Heart right ventricle (tissue), 16 donors: Measurements from ENCODE around the gene ANKRD33B. TPM values are rescaled to one million over a fixed set of nuclear protein-coding genes. Genes with fewer than 3 reads are reported as not detected.

Experiments
- ATAC-seq, 8 donors: fragments of 200-7000 bp; cut with Tn5 transposase; one replicate each; pipeline ENCODE4 v1.9.1; 2020; ENCODE audit warnings: mild to moderate bottlenecking in 8 of 8, moderate library complexity in 8 of 8, moderate number of reproducible peaks in 1 of 8
- DNase-seq, 2 donors: peaks; one replicate each; pipeline ENCODE4 v3.0.0-alpha.2; 2020
- H3K27ac ChIP-seq, 10 donors: fragments of 200-600 bp; sonication (generic) in 2 of 10; one replicate each; pipeline versions ENCODE4 v1.5.0 to v1.8.0; 2020 to 2022; ENCODE audit warnings: mild to moderate bottlenecking in 3 of 10
- H3K27me3 ChIP-seq, 7 donors: fragments of 200-600 bp; one replicate each; pipeline ENCODE4 v1.8.0; 2021 to 2022; ENCODE audit warnings: mild to moderate bottlenecking in 2 of 7
- H3K36me3 ChIP-seq, 9 donors: fragments of 200-600 bp; sonication (generic) in 1 of 9; one replicate each; pipeline versions ENCODE4 v1.5.0 to v1.8.0; 2020 to 2022; ENCODE audit warnings: mild to moderate bottlenecking in 2 of 9
- H3K4me1 ChIP-seq, 9 donors: fragments of 200-600 bp; sonication (generic) in 1 of 9; one replicate each; pipeline versions ENCODE4 v1.5.0 to v1.8.0; 2020 to 2022; ENCODE audit warnings: mild to moderate bottlenecking in 4 of 9
- H3K4me3 ChIP-seq, 10 donors: fragments of 200-600 bp; sonication (generic) in 2 of 10; one replicate each; pipeline versions ENCODE4 v1.5.0 to v1.8.0; 2020 to 2022; ENCODE audit warnings: mild to moderate bottlenecking in 7 of 10, moderate library complexity in 2 of 10
- H3K9me3 ChIP-seq, 11 donors: fragments of 200-600 bp in 10 of 11; sonication (generic) in 2 of 11; one replicate each; pipeline versions ENCODE4 v1.5.0 to v1.8.0; 2013 to 2022; ENCODE audit warnings: mild to moderate bottlenecking in 2 of 11, control low read depth in 1 of 11, moderate library complexity in 1 of 11
- WGBS, 2 donors: extraction: QIAGEN DNeasy Blood & Tissue Kit; methylation state at CpG; one replicate each; pipeline ENCODE4 v1.1.7; 2013; ENCODE audit warnings: inconsistent platforms in 1 of 2; 5-methylcytosine and 5-hydroxymethylcytosine counted together
- intact Hi-C, 10 donors: fragments of 100-400 bp; cut with DNase I; formaldehyde crosslinking; loops; one replicate each; pipeline versions ENCODE4 v1.11.1 to v1.14.2; 2022
- polyA plus RNA-seq, 2 donors: library from polyadenylated mRNA; stranded (reverse); fragments of 200-250 nt; gene quantifications; one replicate each; pipeline ENCODE4 v1.2.3, GENCODE V29; 2013
- total RNA-seq, 10 donors: library from RNA; stranded (reverse); fragmentation: NEBNext Ultra II Directional in 3 of 10; extraction: Animal tissue kit (Norgen Biotek cat#: 25700) in 3 of 10; gene quantifications; one replicate each; pipeline versions ENCODE4 v1.2.1 to v1.2.4, GENCODE V29; 2021 to 2023
- TF ChIP-seq, protein P1 (sequence below), 9 donors: fragments of 200-600 bp; sonication (generic) in 2 of 9; IDR thresholded peaks; one replicate each; pipeline versions ENCODE4 v1.5.0 to v1.8.0; 2021 to 2022; ENCODE audit warnings: antibody characterized with exemption in 9 of 9, mild to moderate bottlenecking in 5 of 9, moderate library complexity in 1 of 9
- donor health status: Arrhythmogenic right ventricular cardiomyopathy.
- donor health status: ischemic (EF 13 %, LVEDD 7.1; RV severe dilation, severe dysfunction).
- donor health status: healthy with polysubstance abuse.
- donor health status: DM: no; HTN: yes; CAD: no.
- donor health status: DM: no; HTN: no; CAD: no.
- donor health status: ischemic (EF 25% LVEDD 6.9; RV normal size, moderate dysfunction).
- donor health status: ischemic (EF 25% LVEDD 5.7; RV mildly dilated, moderate dysfunction).
- donor health status: healthy.
- donor health status: DM: yes; HTN: yes; CAD: no.
- donor health status: Ischemic cardiomyopathy.
- donor health status: ischemic (EF 35%, LVEDD 5.7; RV mildly dilated, moderate dysfunction).
- donor health status: nonischemic (EF 11% LVEDD 7.7; RV severe dilation, severe dysfunction).
- donor health status: DM: yes; HTN: yes; CAD: no.
- donor health status: PGD.
- donor health status: ischemic (EF 29% LVEDD 5.4; RV normal size, mild dysfunction).
- donor health status: nonischemic (EF 23%, LVEDD 6.1; RV moderate dilation, normal function).

ANKRD33B gene
- total and polyA plus RNA-seq, 12 donors: 0.46 to 33.0 (median 13.3) TPM

DNA sequence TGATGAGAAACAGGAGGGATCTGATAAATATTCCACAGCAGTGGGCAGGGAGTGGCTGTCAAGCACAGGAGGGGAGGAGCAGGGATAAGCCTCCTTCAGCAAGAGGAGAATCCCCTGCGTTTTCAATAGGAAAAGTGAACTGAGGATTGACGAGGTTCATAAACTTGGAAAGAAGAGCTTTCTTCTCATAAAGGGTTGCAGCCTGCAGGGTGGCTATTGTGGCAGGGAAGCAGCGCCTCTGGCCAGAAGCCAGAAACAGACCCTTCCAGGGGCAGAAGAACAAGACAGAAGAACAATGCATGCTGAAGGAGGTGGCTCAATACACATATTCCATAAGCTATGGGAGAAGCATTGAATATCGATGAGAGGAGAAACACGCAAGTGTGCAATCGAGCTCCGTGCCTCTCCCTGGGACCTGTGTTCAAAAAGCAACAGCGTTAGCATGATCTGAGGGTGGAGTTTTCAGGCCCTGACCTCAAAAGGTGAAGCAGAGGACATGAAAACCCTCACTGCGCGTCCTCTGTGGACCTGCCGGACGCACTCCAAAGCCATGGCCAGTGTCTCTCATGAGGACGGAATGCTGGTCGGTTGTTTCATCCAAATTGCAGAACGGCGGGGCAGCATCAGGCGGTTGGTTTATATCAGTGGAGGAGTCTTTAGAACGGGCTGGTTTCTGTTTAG lies 67.6 kb downstream of the ANKRD33B start:
- H3K9me3 ChIP-seq: no peaks in the 10 kb centered on the region
- WGBS, 2 donors: 90% methylated on average over 18 of the region's 18 CpGs
- ATAC-seq: no peak
- H3K27me3 ChIP-seq: peaks cover 0 to 6% (median 0%) of the 10 kb centered on the region in 7 donors
- no peak overlapping the region for H3K27ac ChIP-seq
- H3K36me3 ChIP-seq: no peaks in the 10 kb centered on the region
- peak overlapping the region in 1 of 10 donors; percentile 19 for H3K4me3 ChIP-seq
- DNase-seq: no peak
- intact Hi-C loops: loop anchor here in 2 of 10 donors (2.0 to 10.0 kb wide), 2 partner anchors 181 to 357 kb away; no protein-coding TSS in a partner anchor
- TF ChIP-seq, protein P1, sequence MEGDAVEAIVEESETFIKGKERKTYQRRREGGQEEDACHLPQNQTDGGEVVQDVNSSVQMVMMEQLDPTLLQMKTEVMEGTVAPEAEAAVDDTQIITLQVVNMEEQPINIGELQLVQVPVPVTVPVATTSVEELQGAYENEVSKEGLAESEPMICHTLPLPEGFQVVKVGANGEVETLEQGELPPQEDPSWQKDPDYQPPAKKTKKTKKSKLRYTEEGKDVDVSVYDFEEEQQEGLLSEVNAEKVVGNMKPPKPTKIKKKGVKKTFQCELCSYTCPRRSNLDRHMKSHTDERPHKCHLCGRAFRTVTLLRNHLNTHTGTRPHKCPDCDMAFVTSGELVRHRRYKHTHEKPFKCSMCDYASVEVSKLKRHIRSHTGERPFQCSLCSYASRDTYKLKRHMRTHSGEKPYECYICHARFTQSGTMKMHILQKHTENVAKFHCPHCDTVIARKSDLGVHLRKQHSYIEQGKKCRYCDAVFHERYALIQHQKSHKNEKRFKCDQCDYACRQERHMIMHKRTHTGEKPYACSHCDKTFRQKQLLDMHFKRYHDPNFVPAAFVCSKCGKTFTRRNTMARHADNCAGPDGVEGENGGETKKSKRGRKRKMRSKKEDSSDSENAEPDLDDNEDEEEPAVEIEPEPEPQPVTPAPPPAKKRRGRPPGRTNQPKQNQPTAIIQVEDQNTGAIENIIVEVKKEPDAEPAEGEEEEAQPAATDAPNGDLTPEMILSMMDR (IDR thresholded peaks at IDR 0.05): no peak
- H3K4me1 ChIP-seq: peaks cover 4 to 70% (median 19%) of the 10 kb centered on the region in 9 donors

DNA sequence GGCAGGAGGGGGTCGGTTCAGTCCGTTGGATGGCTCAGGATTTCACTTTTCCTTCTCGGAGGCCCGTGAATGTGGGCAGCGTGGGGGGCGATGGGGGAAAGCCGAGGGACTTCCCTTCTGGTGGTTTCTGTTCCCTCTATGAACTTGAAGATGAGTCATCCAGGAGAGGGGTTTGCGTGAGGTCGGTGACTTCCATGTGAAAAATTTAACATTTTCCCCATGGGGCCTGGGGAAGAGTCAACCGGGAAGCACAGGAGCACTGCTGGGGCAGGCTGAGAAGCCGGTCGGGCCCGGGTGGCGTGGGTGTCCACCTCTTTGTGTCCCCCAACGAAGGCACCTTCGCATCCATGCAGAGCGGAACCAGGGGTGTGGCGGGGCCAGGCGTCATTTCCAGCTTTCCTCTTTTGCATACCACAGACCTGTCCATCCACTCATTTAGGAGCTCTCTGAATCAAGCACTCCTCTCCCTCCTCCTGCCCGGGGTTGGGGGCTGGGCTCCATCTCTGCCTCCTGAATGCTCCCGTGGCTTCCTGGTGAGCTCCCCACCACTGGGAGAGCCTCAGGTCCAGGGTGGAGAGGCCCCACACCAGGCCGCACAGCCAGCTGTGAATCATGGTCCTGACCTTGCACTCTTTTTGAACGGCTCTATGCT lies 68.4 kb downstream of the ANKRD33B start:
- Histone ChIP-seq H3K4me1 (peaks cover 3 to 63% (median 11%) of the 10 kb centered on the region in 9 donors), H3K4me3 (peak overlapping the region in 1 of 10 donors; percentile 19), H3K36me3 (no peaks in the 10 kb centered on the region), H3K9me3 (no peaks in the 10 kb centered on the region), H3K27me3 (peaks cover 0 to 6% (median 0%) of the 10 kb centered on the region in 7 donors), H3K27ac (peak overlapping the region in 1 of 10 donors; percentile 27)
- WGBS, 2 donors: 77 to 81% methylated on average over 23 of the region's 23 CpGs
- TF ChIP-seq, protein P1 (IDR thresholded peaks at IDR 0.05): no peak
- intact Hi-C loops: loop anchor here in 1 of 10 donors (10.0 kb wide), 1 partner anchor 357 kb away; no protein-coding TSS in a partner anchor
- ATAC-seq (no peak), DNase-seq (no peak)

DNA sequence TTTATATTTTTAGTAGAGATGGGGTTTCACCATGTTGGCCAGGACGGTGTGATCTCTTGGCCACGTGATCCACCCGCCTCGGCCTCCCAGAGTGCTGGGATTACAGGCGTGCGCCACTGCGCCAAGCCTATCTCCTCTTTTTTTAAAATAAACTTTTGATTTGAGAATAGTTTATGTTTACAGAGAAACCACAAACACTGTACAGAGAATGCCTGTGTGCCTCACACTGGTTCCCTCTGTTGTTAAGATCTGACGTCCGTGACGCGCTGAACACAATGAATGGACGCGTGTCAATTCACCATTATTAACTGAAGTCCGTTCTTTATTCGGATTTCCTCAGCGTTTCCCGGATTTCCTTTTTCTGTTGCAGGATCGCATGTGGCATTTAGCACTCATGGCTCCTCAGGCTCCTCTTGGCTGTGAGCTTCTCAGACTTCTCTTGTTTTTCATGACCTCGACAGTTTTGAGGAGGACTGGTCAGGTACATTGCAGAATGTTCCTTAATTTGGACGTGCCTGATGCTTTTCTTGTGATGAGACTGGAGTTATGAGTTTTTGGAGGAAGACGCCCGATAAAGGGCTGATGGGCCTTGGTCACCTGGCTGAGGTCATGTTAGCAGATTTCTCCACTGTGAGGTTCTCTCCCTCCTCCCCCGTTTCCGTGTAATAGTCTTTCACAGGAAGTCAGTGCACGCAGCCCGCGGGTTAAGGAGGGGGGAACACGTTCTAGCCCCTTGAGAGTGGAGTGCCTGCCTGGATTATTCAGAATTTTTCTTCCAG lies 69.6 kb downstream of the ANKRD33B start:
- intact Hi-C loops: loop anchor here in 1 of 10 donors (10.0 kb wide), 1 partner anchor 359 kb away; no protein-coding TSS in a partner anchor
- Histone ChIP-seq H3K27ac (no peak overlapping the region), H3K4me1 (peaks cover 0 to 52% (median 0%) of the 10 kb centered on the region in 9 donors), H3K9me3 (no peaks in the 10 kb centered on the region), H3K4me3 (no peak overlapping the region), H3K36me3 (peaks cover 0 to 6% (median 0%) of the 10 kb centered on the region in 9 donors), H3K27me3 (peaks cover 0 to 6% (median 0%) of the 10 kb centered on the region in 7 donors)
- 64 to 72% methylated on average over 28 of the region's 28 CpGs for WGBS, 2 donors
- no peak for DNase-seq
- ATAC-seq: peak in 5 of 8 donors; percentile 36 to 69 (median 52)
- TF ChIP-seq, protein P1 (IDR thresholded peaks at IDR 0.05): no peak

DNA sequence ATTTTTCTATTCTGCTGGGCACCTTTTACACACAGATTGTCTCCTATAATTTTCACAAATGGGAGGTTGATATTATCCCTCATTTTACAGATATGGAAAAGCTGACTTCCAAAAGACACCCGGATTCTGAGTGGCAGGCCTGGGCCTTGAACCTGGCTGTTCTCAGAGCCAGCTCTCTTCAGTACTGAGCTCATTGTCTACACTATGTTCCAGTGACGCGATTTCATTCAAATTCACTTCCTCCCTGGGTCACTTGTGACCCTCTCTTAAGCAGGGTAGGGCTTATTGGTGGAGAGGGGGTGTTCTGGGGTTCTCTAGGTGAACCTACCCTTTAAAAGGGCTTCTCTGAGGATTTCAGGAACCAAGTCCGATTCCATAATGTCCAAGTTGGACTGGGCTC lies 70.2 kb downstream of the ANKRD33B start:
- H3K27me3 ChIP-seq: peaks cover 0 to 6% (median 0%) of the 10 kb centered on the region in 7 donors
- DNase-seq: no peak

More for the DNA sequence above, 70.2 kb downstream of the ANKRD33B start:
- intact Hi-C loops: loop anchor here in 1 of 10 donors (10.0 kb wide), 1 partner anchor 359 kb away; no protein-coding TSS in a partner anchor
- no peaks in the 10 kb centered on the region for H3K9me3 ChIP-seq
- ATAC-seq: peak in 1 of 8 donors; percentile 35
- 80 to 83% methylated on average over 4 of the region's 4 CpGs for WGBS, 2 donors
- H3K36me3 ChIP-seq: peaks cover 0 to 6% (median 0%) of the 10 kb centered on the region in 9 donors
- H3K4me1 ChIP-seq: peaks cover 0 to 52% (median 0%) of the 10 kb centered on the region in 9 donors
- H3K4me3 ChIP-seq: no peak overlapping the region
- no peak overlapping the region for H3K27ac ChIP-seq
- TF ChIP-seq, protein P1 (IDR thresholded peaks at IDR 0.05): no peak
